ENCODE data around the gene PRKCG. TPM values are rescaled to one million over a fixed set of nuclear protein-coding genes. Genes with fewer than 3 reads are reported as not detected.
"Not testable (repeated sequence)": the region's sequence is repeated elsewhere in the genome, so short reads cannot be mapped to it uniquely, and the experiment has no call there.

The PRKCG gene
- total and polyA plus RNA-seq, 12 donors = 0.07 TPM; not detected in 11

DNA sequence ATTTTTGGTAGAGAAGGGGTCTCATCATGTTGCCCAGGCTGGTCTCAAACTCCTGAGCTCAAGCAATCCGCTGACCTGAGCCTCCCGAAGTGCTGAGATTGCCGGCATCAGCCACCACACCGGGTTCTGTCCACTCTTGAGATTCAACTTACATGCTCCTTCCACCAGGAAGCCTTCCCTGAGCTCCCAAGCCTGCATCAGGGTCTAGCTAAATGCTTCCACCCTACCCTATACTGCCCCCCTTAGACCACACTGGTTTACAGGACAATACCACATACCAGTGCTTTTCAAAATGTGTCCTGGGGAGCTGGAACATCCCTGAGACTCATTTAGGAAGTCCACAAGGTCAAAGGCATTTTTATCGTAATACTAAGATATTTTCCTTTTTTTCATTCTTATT, 65.6 kb downstream of the PRKCG start:
- Histone ChIP-seq H3K27ac (no peak overlapping the region), H3K9me3 (no peaks in the 10 kb centered on the region), H3K4me1 (peaks cover 0 to 3% (median 0%) of the 10 kb centered on the region in 9 donors), H3K36me3 (no peaks in the 10 kb centered on the region), H3K4me3 (no peak overlapping the region), H3K27me3 (peaks cover 0 to 89% (median 67%) of the 10 kb centered on the region in 7 donors)
- no peak for TF ChIP-seq CTCF (IDR thresholded peaks at IDR 0.05)
- WGBS, 2 donors = 62 to 68% methylated on average over 5 of the region's 5 CpGs
- intact Hi-C loops (cut with DNase I) = no loop called here
- ATAC-seq = no peak
- no peak for DNase-seq

- DNase-seq; H3K4me1 ChIP-seq; ATAC-seq; H3K4me3 ChIP-seq; H3K27ac ChIP-seq; H3K36me3 ChIP-seq; intact Hi-C loops (cut with DNase I); H3K9me3 ChIP-seq: not testable (repeated sequence)
- 82 to 84% methylated on average over 5 of the region's 5 CpGs for WGBS, 2 donors
- H3K27me3 ChIP-seq = peaks cover 0 to 88% (median 66%) of the 10 kb centered on the region in 7 donors
Observed at GRCh38 chr19:53948611-53949010, 66.6 kb downstream of the PRKCG start.

- WGBS, 2 donors = 38 to 46% methylated on average over 11 of the region's 11 CpGs
- Histone ChIP-seq H3K4me1 (peaks cover 0 to 3% (median 0%) of the 10 kb centered on the region in 9 donors), H3K4me3 (no peak overlapping the region), H3K27me3 (peaks cover 0 to 92% (median 70%) of the 10 kb centered on the region in 7 donors), H3K36me3 (no peaks in the 10 kb centered on the region), H3K9me3 (peaks cover 0 to 8% (median 0%) of the 10 kb centered on the region in 11 donors), H3K27ac (no peak overlapping the region)
- ATAC-seq = no peak
- intact Hi-C loops (cut with DNase I) = no loop called here
- DNase-seq = no peak
- no peak for TF ChIP-seq CTCF (IDR thresholded peaks at IDR 0.05)
Observed at GRCh38 chr19:53951436-53951835, 69.4 kb downstream of the PRKCG start.

GRCh38 chr19:53951947-53952346, 70.0 kb downstream of the PRKCG start:
- intact Hi-C loops (cut with DNase I) = no loop called here

More at GRCh38 chr19:53951947-53952346, 70.0 kb downstream of the PRKCG start:
- TF ChIP-seq CTCF (IDR thresholded peaks at IDR 0.05) = no peak
- peaks cover 0 to 3% (median 0%) of the 10 kb centered on the region in 9 donors for H3K4me1 ChIP-seq
- ATAC-seq (no peak), DNase-seq (no peak)
- H3K9me3 ChIP-seq = peaks cover 0 to 8% (median 0%) of the 10 kb centered on the region in 11 donors
- 78 to 84% methylated on average over 9 of the region's 9 CpGs for WGBS, 2 donors
- no peak overlapping the region for H3K4me3 ChIP-seq
- no peaks in the 10 kb centered on the region for H3K36me3 ChIP-seq
- H3K27ac ChIP-seq = no peak overlapping the region
- H3K27me3 ChIP-seq = peaks cover 0 to 92% (median 69%) of the 10 kb centered on the region in 7 donors

Data from heart right ventricle (tissue), 16 donors.